ENCODE measurements around the gene FOXP1.
"Not testable (repeated sequence)": the region's sequence is repeated elsewhere in the genome, so short reads cannot be mapped to it uniquely, and the experiment has no call there.

The FOXP1 gene

GRCh38 chr3:71446734-71447133 is 136.8 kb downstream of the FOXP1 start:
- no peak for DNase-seq

- DNase-seq = no peak
Measured at GRCh38 chr3:71446260-71446659, 137.3 kb downstream of the FOXP1 start.

GRCh38 chr3:71444861-71445259 is 138.7 kb downstream of the FOXP1 start:
- DNase-seq = no peak

- DNase-seq = peak; percentile 54
Measured at GRCh38 chr3:71444028-71444860, 139.3 kb downstream of the FOXP1 start.

GRCh38 chr3:71443332-71443731 is 140.2 kb downstream of the FOXP1 start:
- no peak for DNase-seq

GRCh38 chr3:71442652-71443042 is 140.9 kb downstream of the FOXP1 start:
- no peak for DNase-seq

GRCh38 chr3:71441925-71442651 is 141.4 kb downstream of the FOXP1 start:
- DNase-seq = no peak

GRCh38 chr3:71441217-71441924 is 142.2 kb downstream of the FOXP1 start:
- DNase-seq = no peak

GRCh38 chr3:71438904-71439303 is 144.6 kb downstream of the FOXP1 start:
- no peak for DNase-seq

GRCh38 chr3:71438071-71438685 is 145.3 kb downstream of the FOXP1 start:
- no peak for DNase-seq

- DNase-seq = no peak
Measured at GRCh38 chr3:71436337-71436736, 147.2 kb downstream of the FOXP1 start.

- DNase-seq = not testable (repeated sequence)
Measured at GRCh38 chr3:71435836-71436235, 147.7 kb downstream of the FOXP1 start.

- no peak for DNase-seq
Measured at GRCh38 chr3:71433631-71434030, 149.9 kb downstream of the FOXP1 start.

- no peak for DNase-seq
Measured at GRCh38 chr3:71432044-71432975, 151.2 kb downstream of the FOXP1 start.

GRCh38 chr3:71430941-71431552 is 152.5 kb downstream of the FOXP1 start:
- DNase-seq = no peak

- DNase-seq = no peak
Measured at GRCh38 chr3:71429597-71429988, 153.9 kb downstream of the FOXP1 start.

- peak; percentile 68 for DNase-seq
Measured at GRCh38 chr3:71428841-71429596, 154.5 kb downstream of the FOXP1 start.

- DNase-seq = peak; percentile 55
Measured at GRCh38 chr3:71425491-71426071, 157.9 kb downstream of the FOXP1 start.

GRCh38 chr3:71423151-71423906 is 160.2 kb downstream of the FOXP1 start:
- peak; percentile 30 for DNase-seq

Measured in femur (tissue), 1 donor.